Panc1 (cell line): Measurements from ENCODE around the gene ARHGAP18.

Source experiments
- POLR2AphosphoS5 ChIP-seq: IDR thresholded peaks from 2 replicates; pipeline ENCODE4 v1.6.1; 2012; ENCODE audit warnings: mild to moderate bottlenecking, low read depth, low read length, moderate library complexity
- SIN3A ChIP-seq: IDR thresholded peaks from 2 replicates; pipeline ENCODE4 v1.6.1; 2012; ENCODE audit warnings: low read depth, mild to moderate bottlenecking, low read length, moderate library complexity, borderline replicate concordance; ENCODE audit not compliant: insufficient read depth

DNA sequence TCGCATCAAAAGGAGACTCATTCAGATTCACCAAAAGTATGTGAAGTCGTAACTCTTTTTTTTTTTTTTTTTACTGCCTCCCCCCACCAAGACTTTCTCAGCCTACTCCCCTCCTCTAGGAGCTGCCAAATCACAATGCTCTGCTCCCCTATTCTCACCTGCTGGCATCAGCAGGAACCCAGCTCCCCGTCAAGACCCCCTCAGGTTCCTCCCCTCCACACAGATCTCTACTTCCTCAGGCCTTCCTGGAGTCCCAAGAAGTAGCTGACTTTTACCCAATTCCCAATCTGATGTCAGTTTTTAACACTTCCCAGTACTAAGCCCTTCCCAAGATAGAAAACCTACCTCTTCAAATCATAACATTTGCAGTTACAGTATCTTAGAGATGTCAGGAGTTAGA, 39.3 kb downstream of the ARHGAP18 start:
- no peak for TF ChIP-seq POLR2AphosphoS5
- no peak for TF ChIP-seq SIN3A
